ENCODE data around the gene SOCS1.
A peak's percentile ranks its signal among the peaks of the same experiment; 100 is the strongest.

Gene SOCS1

GRCh38 chr16:11298143-11298900 is 42.3 kb upstream of the SOCS1 start:
- no peak for DNase-seq (ENCODE audit: low read depth, low spot score)
- H3K27me3 ChIP-seq (ENCODE audit: insufficient read depth, insufficient read length) = no peaks in the 10 kb centered on the region
- H3K9ac ChIP-seq (ENCODE audit: insufficient read length, low read depth) = no peak overlapping the region
- TF ChIP-seq SUZ12 (IDR thresholded peaks at IDR 0.05; ENCODE audit: extremely low read depth, insufficient read depth, insufficient read length) = no peak
- H3K4me3 ChIP-seq (ENCODE audit: insufficient read length, low read depth) = no peak overlapping the region
- H3K36me3 ChIP-seq (ENCODE audit: insufficient read depth, insufficient read length, low read length) = no peaks in the 10 kb centered on the region
- no peaks in the 10 kb centered on the region for H3K9me3 ChIP-seq (ENCODE audit: insufficient read depth, low read length)
- peaks cover 9% of the 10 kb centered on the region for H3K4me1 ChIP-seq (ENCODE audit: insufficient read depth, insufficient read length)

GRCh38 chr16:11297492-11298142 is 41.6 kb upstream of the SOCS1 start:
- DNase-seq (ENCODE audit: low read depth, low spot score) = peak; percentile 51
- no peaks in the 10 kb centered on the region for H3K36me3 ChIP-seq (ENCODE audit: insufficient read depth, insufficient read length, low read length)
- H3K4me1 ChIP-seq (ENCODE audit: insufficient read depth, insufficient read length) = peaks cover 9% of the 10 kb centered on the region
- H3K27me3 ChIP-seq (ENCODE audit: insufficient read depth, insufficient read length) = no peaks in the 10 kb centered on the region
- H3K4me3 ChIP-seq (ENCODE audit: insufficient read length, low read depth) = no peak overlapping the region
- peak overlapping the region; percentile 33 for H3K9ac ChIP-seq (ENCODE audit: insufficient read length, low read depth)
- TF ChIP-seq SUZ12 (IDR thresholded peaks at IDR 0.05; ENCODE audit: extremely low read depth, insufficient read depth, insufficient read length) = no peak
- no peak for TF ChIP-seq ZNF274 (IDR thresholded peaks at IDR 0.05; ENCODE audit: low read depth, low read length)
- TF ChIP-seq YY1 (IDR thresholded peaks at IDR 0.05; ENCODE audit: insufficient read depth, insufficient read length) = no peak
- H3K9me3 ChIP-seq (ENCODE audit: insufficient read depth, low read length) = no peaks in the 10 kb centered on the region

GRCh38 chr16:11296706-11297491 is 40.9 kb upstream of the SOCS1 start:
- no peak for DNase-seq (ENCODE audit: low read depth, low spot score)
- Histone ChIP-seq H3K4me1 (ENCODE audit: insufficient read depth, insufficient read length) (peaks cover 9% of the 10 kb centered on the region), H3K4me3 (ENCODE audit: insufficient read length, low read depth) (no peak overlapping the region)

GRCh38 chr16:11296351-11296705 is 40.3 kb upstream of the SOCS1 start:
- Histone ChIP-seq H3K9ac (ENCODE audit: insufficient read length, low read depth) (no peak overlapping the region), H3K27me3 (ENCODE audit: insufficient read depth, insufficient read length) (no peaks in the 10 kb centered on the region), H3K9me3 (ENCODE audit: insufficient read depth, low read length) (no peaks in the 10 kb centered on the region), H3K4me1 (ENCODE audit: insufficient read depth, insufficient read length) (peaks cover 9% of the 10 kb centered on the region), H3K4me3 (ENCODE audit: insufficient read length, low read depth) (no peak overlapping the region), H3K36me3 (ENCODE audit: insufficient read depth, insufficient read length, low read length) (no peaks in the 10 kb centered on the region)
- no peak for DNase-seq (ENCODE audit: low read depth, low spot score)
- no peak for TF ChIP-seq YY1 (IDR thresholded peaks at IDR 0.05; ENCODE audit: insufficient read depth, insufficient read length)
- TF ChIP-seq SUZ12 (IDR thresholded peaks at IDR 0.05; ENCODE audit: extremely low read depth, insufficient read depth, insufficient read length) = no peak
- TF ChIP-seq ZNF274 (IDR thresholded peaks at IDR 0.05; ENCODE audit: low read depth, low read length) = no peak

More at GRCh38 chr16:11296706-11297491, 40.9 kb upstream of the SOCS1 start:
- no peak for TF ChIP-seq YY1 (IDR thresholded peaks at IDR 0.05; ENCODE audit: insufficient read depth, insufficient read length)
- no peak for TF ChIP-seq ZNF274 (IDR thresholded peaks at IDR 0.05; ENCODE audit: low read depth, low read length)
- no peak for TF ChIP-seq SUZ12 (IDR thresholded peaks at IDR 0.05; ENCODE audit: extremely low read depth, insufficient read depth, insufficient read length)
- Histone ChIP-seq H3K9ac (ENCODE audit: insufficient read length, low read depth) (peak overlapping the region; percentile 33), H3K9me3 (ENCODE audit: insufficient read depth, low read length) (no peaks in the 10 kb centered on the region), H3K36me3 (ENCODE audit: insufficient read depth, insufficient read length, low read length) (no peaks in the 10 kb centered on the region), H3K27me3 (ENCODE audit: insufficient read depth, insufficient read length) (no peaks in the 10 kb centered on the region)

GRCh38 chr16:11295672-11296071 is 39.7 kb upstream of the SOCS1 start:
- H3K9ac ChIP-seq (ENCODE audit: insufficient read length, low read depth) = no peak overlapping the region
- no peaks in the 10 kb centered on the region for H3K36me3 ChIP-seq (ENCODE audit: insufficient read depth, insufficient read length, low read length)
- H3K4me3 ChIP-seq (ENCODE audit: insufficient read length, low read depth) = no peak overlapping the region
- no peak for DNase-seq (ENCODE audit: low read depth, low spot score)
- H3K9me3 ChIP-seq (ENCODE audit: insufficient read depth, low read length) = no peaks in the 10 kb centered on the region
- no peak for TF ChIP-seq SUZ12 (IDR thresholded peaks at IDR 0.05; ENCODE audit: extremely low read depth, insufficient read depth, insufficient read length)
- no peak for TF ChIP-seq YY1 (IDR thresholded peaks at IDR 0.05; ENCODE audit: insufficient read depth, insufficient read length)
- no peak for TF ChIP-seq ZNF274 (IDR thresholded peaks at IDR 0.05; ENCODE audit: low read depth, low read length)
- H3K27me3 ChIP-seq (ENCODE audit: insufficient read depth, insufficient read length) = no peaks in the 10 kb centered on the region
- peaks cover 12% of the 10 kb centered on the region for H3K4me1 ChIP-seq (ENCODE audit: insufficient read depth, insufficient read length)

GRCh38 chr16:11292076-11292748 is 36.2 kb upstream of the SOCS1 start:
- no peaks in the 10 kb centered on the region; the same call in 1 of the 2 replicates for H3K9me3 ChIP-seq (ENCODE audit: insufficient read depth, low read length)

More at GRCh38 chr16:11292076-11292748, 36.2 kb upstream of the SOCS1 start:
- peaks cover 10% of the 10 kb centered on the region for H3K4me1 ChIP-seq (ENCODE audit: insufficient read depth, insufficient read length)
- H3K36me3 ChIP-seq (ENCODE audit: insufficient read depth, insufficient read length, low read length) = no peaks in the 10 kb centered on the region
- DNase-seq (ENCODE audit: low read depth, low spot score) = no peak
- TF ChIP-seq YY1 (IDR thresholded peaks at IDR 0.05; ENCODE audit: insufficient read depth, insufficient read length) (no peak), ZNF274 (IDR thresholded peaks at IDR 0.05; ENCODE audit: low read depth, low read length) (no peak), SUZ12 (IDR thresholded peaks at IDR 0.05; ENCODE audit: extremely low read depth, insufficient read depth, insufficient read length) (no peak)
- H3K4me3 ChIP-seq (ENCODE audit: insufficient read length, low read depth) = no peak overlapping the region
- no peaks in the 10 kb centered on the region for H3K27me3 ChIP-seq (ENCODE audit: insufficient read depth, insufficient read length)
- no peak overlapping the region for H3K9ac ChIP-seq (ENCODE audit: insufficient read length, low read depth)
